ENCODE data around the gene HAO2.

GRCh38 chr1:119414950-119415349 is 46.4 kb downstream of the HAO2 start, which contains the start of gene HSD3B2:
- TF ChIP-seq CTCF (IDR thresholded peaks at IDR 0.05; ENCODE audit: low read depth, low read length) = no peak
- TF ChIP-seq, protein P1, sequence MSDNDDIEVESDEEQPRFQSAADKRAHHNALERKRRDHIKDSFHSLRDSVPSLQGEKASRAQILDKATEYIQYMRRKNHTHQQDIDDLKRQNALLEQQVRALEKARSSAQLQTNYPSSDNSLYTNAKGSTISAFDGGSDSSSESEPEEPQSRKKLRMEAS (IDR thresholded peaks at IDR 0.05; ENCODE audit: low read depth, low read length) = no peak
- TF ChIP-seq POLR2A (IDR thresholded peaks at IDR 0.05; ENCODE audit: extremely low read depth, insufficient read length) = no peak
- TF ChIP-seq MYC (IDR thresholded peaks at IDR 0.05; ENCODE audit: low read depth, low read length) = no peak
